H1 (cell line): ENCODE data around the gene RBCK1. TPM values are rescaled to one million over a fixed set of nuclear protein-coding genes. Genes with fewer than 3 reads are reported as not detected.

Experiments
- BACH1 ChIP-seq: IDR thresholded peaks from 2 replicates; pipeline ENCODE4 v1.6.1; 2012; ENCODE audit warnings: low read length, improper control_type of control experiment
- FOSL1 ChIP-seq: IDR thresholded peaks from 2 replicates; pipeline ENCODE4 v1.6.1; 2011; ENCODE audit warnings: mild to moderate bottlenecking, low read depth, low read length, moderate library complexity; ENCODE audit not compliant: insufficient read depth
- GABPA ChIP-seq: IDR thresholded peaks from 2 replicates; pipeline ENCODE4 v1.6.1; 2011; ENCODE audit warnings: mild to moderate bottlenecking, low read length, moderate library complexity, borderline replicate concordance; ENCODE audit not compliant: insufficient read depth
- polyA plus RNA-seq, 7 experiments: library from polyadenylated mRNA; depleted of rRNA in 3 of 7; stranded (reverse) in 5 of 7; unstranded in 2 of 7; fragments of >200 nt in 5 of 7; fragments of 200-250 nt in 2 of 7; gene quantifications; 1 replicate in 5 of 7; 2 replicates in 1 of 7; 4 replicates in 1 of 7; pipeline versions ENCODE4 v1.2.1 to v1.2.3, GENCODE V29; 2011 to 2013; ENCODE audit warnings: missing spikeins in 2 of 7, mixed read lengths in 2 of 7
- total RNA-seq: library from RNA; stranded (reverse); fragmentation: NEBNext Ultra II Directional; extraction: Animal tissue kit (Norgen Biotek cat#: 25700); gene quantifications from 2 replicates; pipeline ENCODE4 v1.2.1, GENCODE V29; 2021

The RBCK1 gene
- total and polyA plus RNA-seq, 2 of the 8 experiments (the other 6 are each of a cell fraction or from before 2014, with no cell fraction given) = 43.1 to 54.7 TPM

GRCh38 chr20:383889-384288 is 24.2 kb upstream of the RBCK1 start (continued):
- no peak for TF ChIP-seq FOSL1
- no peak for TF ChIP-seq BACH1
- TF ChIP-seq GABPA = no peak
